ENCODE measurements around the gene RFLNA.
A peak's percentile ranks its signal among the peaks of the same experiment; 100 is the strongest.

Gene RFLNA

DNA sequence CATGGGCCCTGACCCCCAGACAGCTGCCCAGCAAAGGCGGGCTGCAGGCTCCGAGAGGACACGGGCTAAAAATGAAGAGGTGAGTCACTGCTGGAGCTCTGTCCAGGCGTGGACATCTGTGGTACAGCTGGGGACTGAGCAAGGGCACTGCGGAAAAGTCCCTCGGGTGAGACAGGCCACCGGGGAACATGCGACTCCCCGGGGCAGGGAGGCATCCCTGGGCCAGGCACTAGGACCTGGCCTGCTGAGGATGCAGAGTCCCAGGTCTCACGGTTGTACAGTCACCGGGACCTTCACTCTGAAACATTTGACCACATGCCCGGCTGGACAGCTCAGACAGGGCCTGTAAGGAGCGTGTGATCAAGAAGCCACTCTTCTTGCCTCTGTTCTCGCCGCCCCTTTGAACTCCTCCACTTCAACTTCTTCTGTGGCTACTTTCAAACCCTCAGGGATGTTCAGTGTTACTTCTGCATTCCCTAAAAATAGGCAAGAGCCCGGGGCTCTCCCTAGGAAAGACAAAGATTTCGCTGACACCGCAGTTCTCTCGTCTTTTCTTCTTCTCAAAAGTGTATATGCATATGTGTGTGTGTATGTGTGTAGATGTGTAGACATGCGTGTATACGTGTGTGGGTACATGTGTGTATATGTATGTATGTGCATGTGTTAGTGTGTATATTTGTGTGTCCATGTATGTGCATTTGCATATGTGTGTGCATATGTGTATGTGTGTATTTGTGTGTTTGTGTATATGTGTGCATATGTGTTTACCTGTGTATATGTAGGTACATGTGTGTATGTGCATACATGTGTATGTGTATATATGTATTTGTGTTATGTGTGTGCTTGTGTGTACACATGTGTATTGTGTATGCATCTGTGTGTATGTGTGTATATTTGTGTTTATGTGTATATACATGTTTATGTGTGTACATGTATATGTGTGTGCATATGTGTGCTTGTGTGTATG, 5.0 kb upstream of the RFLNA start:
- DNase-seq (ENCODE audit: low read depth): no peak
- TF ChIP-seq, protein P1, sequence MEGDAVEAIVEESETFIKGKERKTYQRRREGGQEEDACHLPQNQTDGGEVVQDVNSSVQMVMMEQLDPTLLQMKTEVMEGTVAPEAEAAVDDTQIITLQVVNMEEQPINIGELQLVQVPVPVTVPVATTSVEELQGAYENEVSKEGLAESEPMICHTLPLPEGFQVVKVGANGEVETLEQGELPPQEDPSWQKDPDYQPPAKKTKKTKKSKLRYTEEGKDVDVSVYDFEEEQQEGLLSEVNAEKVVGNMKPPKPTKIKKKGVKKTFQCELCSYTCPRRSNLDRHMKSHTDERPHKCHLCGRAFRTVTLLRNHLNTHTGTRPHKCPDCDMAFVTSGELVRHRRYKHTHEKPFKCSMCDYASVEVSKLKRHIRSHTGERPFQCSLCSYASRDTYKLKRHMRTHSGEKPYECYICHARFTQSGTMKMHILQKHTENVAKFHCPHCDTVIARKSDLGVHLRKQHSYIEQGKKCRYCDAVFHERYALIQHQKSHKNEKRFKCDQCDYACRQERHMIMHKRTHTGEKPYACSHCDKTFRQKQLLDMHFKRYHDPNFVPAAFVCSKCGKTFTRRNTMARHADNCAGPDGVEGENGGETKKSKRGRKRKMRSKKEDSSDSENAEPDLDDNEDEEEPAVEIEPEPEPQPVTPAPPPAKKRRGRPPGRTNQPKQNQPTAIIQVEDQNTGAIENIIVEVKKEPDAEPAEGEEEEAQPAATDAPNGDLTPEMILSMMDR (IDR thresholded peaks at IDR 0.05; ENCODE audit: insufficient read depth, low read depth, low read length, missing control alignments): no peak
- H3K4me3 ChIP-seq (ENCODE audit: low read length): no peak overlapping the region

DNA sequence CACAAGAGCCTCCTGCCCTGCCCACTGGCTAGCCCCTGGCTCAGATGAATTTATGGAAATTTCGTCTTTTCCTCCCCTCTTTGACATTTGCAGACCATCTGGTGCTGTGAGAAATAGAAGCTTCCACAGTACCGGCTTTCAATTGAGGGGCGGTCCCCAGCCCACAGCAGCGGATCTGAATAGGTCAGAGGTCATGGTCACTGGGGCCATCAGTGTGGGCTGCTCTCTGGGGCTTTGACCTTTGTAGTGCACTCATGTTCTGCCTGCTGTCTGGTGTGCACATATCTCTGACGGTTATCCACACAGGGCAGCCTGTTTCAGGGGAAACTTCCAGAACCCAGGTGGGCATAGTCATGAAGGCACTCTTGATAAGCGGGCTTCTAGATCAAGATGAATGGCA, 2.5 kb upstream of the RFLNA start:
- TF ChIP-seq, protein P1 (IDR thresholded peaks at IDR 0.05; ENCODE audit: insufficient read depth, low read depth, low read length, missing control alignments): no peak
- no peak overlapping the region for H3K4me3 ChIP-seq (ENCODE audit: low read length)
- no peak for DNase-seq (ENCODE audit: low read depth)

DNA sequence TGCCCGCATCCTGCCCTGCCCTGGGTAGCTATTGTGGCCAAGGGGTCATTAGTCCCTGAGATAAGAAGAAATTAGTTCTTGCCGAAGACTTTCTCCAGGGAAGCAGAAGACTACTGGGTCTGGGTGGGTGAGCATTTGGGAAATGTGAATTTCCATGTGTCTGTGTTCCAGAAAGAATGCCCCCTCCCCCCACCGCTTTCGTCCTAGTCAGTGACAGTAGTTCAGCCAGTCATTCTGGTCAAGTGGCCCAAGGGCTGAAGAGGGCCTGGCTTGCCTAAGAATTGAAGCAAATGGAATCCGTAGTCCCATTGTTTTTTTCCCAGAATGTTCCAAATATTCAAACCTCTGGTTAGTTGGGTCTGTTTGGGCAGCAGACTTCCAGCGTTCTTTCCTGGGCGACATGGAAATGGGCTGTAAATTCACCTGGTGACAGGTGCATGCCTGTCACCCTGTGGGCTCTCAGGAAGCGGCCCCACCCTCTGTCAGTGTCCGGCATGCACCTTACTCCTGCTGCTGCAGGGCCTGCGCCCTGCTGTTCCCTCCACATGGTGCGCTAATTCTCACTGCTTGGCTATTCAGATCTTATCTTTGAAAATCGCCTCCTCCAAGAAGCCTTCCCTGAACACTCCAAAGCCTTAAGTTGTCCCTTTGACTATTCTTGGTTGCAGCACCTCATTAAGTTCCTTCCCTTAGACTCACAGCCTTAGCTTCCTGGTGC, 1.4 kb upstream of the RFLNA start:
- DNase-seq (ENCODE audit: low read depth): no peak
- no peak overlapping the region for H3K4me3 ChIP-seq (ENCODE audit: low read length)
- TF ChIP-seq, protein P1 (IDR thresholded peaks at IDR 0.05; ENCODE audit: insufficient read depth, low read depth, low read length, missing control alignments): no peak

DNA sequence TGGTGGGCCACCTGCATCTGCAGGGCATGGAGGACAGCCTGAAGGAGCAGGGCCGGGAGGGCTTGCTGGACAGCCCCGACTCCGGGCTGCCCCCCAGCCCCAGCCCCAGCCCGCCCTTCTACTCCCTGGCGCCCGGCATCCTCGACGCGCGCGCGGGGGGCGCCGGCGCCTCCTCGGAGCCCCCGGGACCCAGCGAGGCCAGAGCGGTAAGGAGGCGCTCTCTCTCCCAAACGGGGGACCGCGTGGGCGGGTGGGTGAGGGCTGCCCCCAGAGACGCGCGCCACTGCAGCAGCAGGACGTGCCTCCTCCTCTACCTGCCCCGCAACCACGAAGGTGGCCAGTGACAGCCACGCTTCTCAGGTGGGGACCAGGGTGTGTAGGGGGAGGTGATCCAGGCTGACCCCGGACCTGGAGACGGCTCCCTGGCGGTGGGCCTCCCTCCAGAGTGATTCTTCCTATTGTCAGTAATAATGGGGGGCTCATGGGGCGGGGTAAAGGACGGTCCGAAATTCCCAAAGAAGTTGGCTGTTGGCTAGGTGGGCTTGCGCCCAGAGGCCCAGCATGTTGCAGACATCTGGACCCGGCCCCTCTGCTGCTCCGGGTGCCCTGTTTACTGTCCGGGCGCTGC, 652 bp downstream of the RFLNA start:
- peak overlapping the region; percentile 13 for H3K4me3 ChIP-seq (ENCODE audit: low read length)

DNA sequence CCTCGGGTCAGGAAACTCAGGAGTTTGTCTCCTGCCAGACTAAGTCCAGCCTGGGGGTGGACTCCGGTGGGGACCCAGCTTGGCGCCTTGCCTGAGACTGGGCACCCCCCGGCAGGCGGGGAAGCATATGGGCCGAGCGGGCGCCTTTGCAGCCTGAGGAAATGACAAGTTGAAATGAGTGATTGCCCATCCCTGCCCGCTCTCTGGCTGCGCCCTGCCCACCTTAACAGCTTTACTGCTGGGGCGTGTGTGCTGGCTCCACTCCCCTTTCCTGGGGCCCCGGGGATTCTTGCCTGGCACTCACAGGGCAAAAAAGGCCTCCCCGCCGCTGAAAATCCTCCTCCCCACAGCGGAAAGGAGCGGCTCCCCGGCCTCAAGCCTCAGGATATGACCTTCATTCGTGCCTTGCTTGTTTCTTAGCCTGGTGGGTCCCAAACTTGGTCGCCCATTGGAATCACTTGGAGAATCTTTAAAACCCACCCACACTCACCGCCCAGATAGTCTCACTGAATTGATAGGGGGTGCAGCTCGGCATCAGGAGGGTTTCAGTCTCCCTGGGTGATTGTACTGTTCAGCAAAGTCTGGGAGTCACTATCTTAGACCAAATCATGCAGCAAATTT, 1.5 kb downstream of the RFLNA start:
- peak; percentile 42 for DNase-seq (ENCODE audit: low read depth)
- TF ChIP-seq, protein P1 (IDR thresholded peaks at IDR 0.05; ENCODE audit: insufficient read depth, low read depth, low read length, missing control alignments): no peak
- no peak overlapping the region for H3K4me3 ChIP-seq (ENCODE audit: low read length)

More for the DNA sequence above, 652 bp downstream of the RFLNA start:
- TF ChIP-seq, protein P1 (IDR thresholded peaks at IDR 0.05; ENCODE audit: insufficient read depth, low read depth, low read length, missing control alignments): no peak
- no peak for DNase-seq (ENCODE audit: low read depth)

DNA sequence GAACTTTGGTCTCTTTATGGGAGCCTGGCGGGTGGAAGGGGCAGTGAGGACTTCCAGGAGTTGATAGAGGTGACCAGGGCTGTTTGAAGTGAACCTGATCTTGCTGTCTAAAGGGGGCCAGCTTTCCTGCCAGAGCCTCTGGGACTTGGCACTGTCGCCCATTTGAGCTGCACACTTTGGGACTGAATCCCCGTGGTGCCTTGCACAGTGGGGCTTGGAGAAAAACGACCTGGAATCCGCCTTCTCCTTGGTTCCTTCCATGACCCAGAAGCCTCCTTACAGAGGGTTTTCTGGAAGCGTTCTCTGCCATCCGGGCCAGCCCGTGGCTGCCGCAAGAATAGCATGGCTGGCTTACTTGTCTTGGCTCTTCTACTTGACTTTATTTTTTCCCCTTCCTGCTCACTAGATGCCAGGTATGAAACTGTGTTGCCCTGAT, 2.0 kb downstream of the RFLNA start:
- TF ChIP-seq, protein P1 (IDR thresholded peaks at IDR 0.05; ENCODE audit: insufficient read depth, low read depth, low read length, missing control alignments): no peak
- no peak for DNase-seq (ENCODE audit: low read depth)
- no peak overlapping the region for H3K4me3 ChIP-seq (ENCODE audit: low read length)
